IPS DF 4.7 (cell line): ENCODE data around the gene ACTN1.
"Not testable (repeated sequence)": the region's sequence is repeated elsewhere in the genome, so short reads cannot be mapped to it uniquely, and the experiment has no call there.

Experiments used
- DNase-seq: peaks from one replicate; pipeline ENCODE4 v3.0.0-alpha.2; 2013; ENCODE audit warnings: low spot score; ENCODE audit errors: extremely low read depth

The ACTN1 gene

GRCh38 chr14:68979021-68979721 is at the start of gene ACTN1:
Gene ACTN1 (minus strand): TSS chr14:68979302. CDS start chr14:68979056, 246 bp downstream.
- DNase-seq: peak; percentile 69

- no peak for DNase-seq
Observed at GRCh38 chr14:69027242-69027913, 48.3 kb upstream of the ACTN1 start.

DNA sequence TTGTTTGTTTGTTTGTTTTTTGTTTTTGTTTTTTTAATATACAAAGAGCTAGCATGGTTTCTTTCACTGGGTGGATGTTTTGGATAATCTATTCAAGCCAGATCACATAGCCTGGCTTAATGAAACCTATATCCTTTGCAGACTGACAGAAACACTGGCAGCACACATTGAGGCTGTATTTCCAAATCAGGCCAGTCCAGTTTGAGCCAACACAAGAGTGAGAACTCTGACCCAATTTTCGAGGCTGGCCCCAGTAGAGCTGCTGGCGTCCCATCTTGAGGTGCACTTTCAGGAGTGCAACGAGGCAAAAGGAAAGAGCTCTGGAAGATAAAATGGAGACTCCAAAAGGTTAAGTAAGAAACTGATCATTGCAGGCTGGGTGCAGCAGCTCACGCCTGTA is 43.9 kb upstream of the ACTN1 start:
- DNase-seq: no peak

GRCh38 chr14:69022093-69022492 is 43.0 kb upstream of the ACTN1 start:
- not testable (repeated sequence) for DNase-seq

DNA sequence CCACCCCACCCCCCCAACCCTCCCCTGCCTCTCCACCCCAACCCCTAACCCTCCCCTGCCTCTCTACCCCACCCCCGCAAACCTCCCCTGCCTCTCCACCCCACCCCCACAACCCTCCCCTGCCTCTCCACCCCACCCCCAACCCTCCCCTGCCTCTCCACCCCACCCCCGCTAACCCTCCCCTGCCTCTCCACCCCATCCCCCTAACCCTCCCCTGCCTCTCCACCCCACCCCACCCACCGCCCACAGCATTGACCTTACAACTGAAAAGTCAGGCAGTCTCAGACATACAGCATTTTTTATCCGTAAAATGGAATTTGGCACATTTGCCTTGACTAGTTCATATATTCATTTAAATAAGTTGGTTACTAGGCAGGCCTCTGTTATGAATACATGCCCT is 38.6 kb upstream of the ACTN1 start:
- no peak for DNase-seq

DNA sequence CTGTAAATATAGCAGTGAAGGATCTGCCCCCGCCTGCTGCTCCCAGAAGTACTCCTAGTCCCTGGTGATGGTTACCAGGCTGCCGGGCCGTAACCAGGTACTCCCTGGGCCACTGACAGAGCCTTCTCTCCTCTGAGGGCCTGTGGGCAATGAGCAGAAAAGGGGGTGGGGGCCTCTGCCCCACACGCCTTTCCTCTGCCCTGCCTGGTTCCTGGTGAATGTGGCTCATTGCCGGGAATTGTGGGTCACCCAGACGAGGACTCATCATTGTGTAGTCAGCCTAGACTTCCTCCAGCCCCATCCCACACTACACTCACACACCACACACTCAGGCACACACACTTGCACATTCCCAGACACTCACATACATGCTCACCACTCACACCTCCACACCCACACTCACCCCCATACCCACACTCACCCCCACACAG is 35.7 kb upstream of the ACTN1 start:
- no peak for DNase-seq

DNA sequence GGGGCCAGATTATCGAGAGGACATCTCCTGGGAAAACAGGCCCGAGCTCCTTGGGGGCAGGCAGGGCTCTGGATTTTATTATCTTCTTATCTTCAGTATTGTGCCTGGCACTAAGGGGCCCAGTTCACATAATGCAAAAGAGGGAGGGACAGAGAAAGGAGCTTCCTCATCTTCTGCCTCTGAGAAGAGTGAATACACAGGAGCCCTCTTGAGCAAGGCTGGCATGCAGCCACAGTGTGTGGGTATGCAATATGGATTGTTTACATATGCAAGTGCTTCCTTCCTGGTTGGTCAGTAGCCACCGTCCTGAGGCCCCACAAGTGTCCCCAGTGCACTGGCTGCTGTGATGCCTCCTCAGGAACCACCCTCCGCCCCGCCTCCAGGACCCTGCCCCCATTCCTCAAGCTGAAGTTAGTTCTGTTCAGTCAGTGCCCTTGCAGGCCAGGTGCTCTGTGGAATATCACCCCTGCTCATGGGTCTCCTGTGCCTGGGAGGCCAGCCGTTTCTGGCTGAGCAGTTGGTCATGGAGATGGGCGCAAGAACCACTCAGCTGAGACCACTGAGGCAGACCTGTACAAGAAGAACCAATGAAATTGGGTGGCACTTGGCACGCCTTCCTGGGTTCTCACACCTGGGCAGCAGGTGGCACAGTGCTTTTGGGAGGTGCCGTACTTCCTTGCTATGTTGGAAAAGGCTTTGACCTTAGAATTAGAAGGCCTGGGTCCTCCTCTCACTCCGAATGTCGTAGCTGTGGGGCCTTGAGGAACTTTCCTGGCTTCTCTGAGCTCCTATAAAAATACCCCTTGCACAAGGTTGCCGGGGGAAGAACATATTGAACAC is 35.1 kb upstream of the ACTN1 start:
- DNase-seq: no peak

DNA sequence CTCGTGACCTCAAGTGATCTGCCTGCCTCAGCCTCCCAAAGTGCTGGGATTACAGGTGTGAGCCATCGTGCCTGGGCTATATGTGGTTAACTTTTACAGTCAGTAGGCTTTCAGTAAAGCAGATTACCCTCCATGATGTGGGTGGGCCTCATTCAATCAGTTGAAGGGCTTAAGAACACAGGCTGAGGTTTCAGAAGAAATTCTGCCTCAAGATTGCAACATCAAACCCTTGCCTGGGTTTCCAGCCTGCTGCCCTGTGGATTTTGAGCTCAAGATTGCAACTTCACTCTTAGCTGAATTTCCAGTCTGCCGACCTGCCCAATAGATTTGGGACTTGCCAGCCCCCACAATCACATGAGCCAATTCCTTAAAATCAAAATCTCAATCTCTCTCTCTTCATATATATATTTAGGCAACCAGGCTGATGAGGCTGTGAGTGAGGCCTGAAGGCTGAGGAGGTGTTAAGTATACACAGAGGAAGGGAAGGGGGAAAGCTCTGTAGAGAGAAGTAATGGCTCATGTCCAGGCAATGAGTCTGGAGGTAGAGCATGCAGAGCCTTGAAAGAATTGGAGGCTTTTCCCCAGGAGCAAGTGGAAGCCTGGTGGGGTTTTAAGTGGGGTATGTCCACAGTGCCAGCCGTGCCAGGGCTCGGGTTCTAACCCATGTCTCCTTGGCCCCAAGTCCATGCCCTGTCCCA is 33.3 kb upstream of the ACTN1 start:
- no peak for DNase-seq

DNA sequence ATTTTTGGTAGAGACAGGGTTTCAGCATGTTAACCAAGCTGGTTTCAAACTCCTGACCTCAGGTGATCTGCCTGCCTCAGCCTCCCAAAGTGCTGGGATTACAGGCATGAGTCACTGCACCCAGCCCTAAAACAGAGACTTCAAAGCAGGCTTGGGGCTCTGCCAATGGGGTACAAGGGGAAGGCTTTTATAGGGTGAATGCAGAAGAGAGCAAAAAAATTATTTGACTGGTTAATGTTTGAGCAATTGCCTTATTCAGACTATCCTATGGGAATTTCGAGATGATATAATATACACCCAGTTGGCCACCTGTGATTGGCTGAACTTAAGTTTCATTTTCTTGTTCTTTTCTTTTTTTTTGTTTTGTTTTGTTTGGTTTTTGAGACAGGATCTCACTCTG is 31.5 kb upstream of the ACTN1 start:
- DNase-seq: no peak

DNA sequence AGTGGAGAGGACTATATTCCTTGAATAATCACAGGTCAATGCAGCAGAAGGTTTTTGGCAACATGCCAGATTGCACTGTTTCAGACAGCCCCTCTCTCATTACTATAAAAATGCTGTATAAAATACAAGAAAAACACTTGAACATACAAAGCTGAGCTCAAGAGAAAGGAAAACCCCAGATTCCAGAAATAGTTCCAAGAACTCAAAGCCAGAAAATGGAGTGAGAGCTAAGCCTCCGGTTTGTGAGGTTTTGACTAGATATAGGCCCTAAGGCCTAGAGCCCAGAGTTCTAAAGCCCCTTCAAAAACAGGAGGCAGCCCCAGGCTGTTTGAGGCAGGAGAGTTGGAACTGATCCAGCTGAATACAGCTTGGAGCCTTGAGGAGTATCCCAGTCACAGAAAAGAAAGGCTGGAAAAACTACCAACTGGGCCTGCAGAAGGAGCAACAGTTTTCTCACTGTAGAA is 29.4 kb upstream of the ACTN1 start:
- DNase-seq: no peak

DNA sequence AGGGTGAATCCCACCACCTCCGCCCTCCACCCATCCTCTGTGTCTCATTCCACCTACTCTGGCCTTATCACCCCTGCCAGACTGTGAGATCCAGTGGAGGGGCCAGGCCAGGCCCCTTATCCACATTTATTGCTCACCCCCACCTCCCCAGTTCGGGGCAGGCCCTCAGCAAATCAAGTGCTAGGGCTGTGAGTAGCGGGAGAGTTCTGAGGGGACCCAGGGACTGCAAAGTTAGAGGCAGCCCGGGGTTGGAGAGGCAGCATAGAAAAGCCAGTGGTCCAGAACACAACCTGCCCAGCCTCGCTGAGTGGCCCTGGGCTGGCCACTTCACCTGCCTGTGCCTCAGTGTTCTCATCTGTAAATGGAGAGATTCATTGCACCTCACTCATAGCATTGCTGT is 27.2 kb upstream of the ACTN1 start:
- no peak for DNase-seq

GRCh38 chr14:69005432-69006148 is 26.5 kb upstream of the ACTN1 start:
- DNase-seq: no peak

GRCh38 chr14:69004731-69005431 is 25.8 kb upstream of the ACTN1 start:
- no peak for DNase-seq

GRCh38 chr14:69003626-69004025 is 24.5 kb upstream of the ACTN1 start:
- no peak for DNase-seq

GRCh38 chr14:69002069-69002468 is 23.0 kb upstream of the ACTN1 start:
- DNase-seq: no peak

GRCh38 chr14:69001375-69001774 is 22.3 kb upstream of the ACTN1 start:
- no peak for DNase-seq

DNA sequence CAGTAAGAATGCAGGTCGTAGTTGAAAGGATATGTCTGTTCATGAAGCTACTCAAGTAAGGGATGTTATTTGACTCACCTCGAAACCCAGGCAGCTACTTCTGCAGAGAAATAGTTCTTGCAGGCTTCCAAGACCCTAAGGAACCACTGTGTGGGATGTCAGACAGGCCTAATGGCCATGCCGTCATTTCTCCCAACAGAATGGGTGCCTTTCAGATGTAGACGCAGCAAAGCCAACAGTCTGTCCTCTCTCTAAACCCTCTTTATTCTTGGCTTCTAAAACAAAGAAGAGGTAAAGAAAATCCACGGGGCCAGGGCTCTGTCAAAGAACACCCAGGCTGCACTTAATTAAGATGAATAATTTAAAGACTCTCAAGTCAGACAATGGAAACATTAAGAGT is 19.0 kb upstream of the ACTN1 start:
- DNase-seq: no peak

DNA sequence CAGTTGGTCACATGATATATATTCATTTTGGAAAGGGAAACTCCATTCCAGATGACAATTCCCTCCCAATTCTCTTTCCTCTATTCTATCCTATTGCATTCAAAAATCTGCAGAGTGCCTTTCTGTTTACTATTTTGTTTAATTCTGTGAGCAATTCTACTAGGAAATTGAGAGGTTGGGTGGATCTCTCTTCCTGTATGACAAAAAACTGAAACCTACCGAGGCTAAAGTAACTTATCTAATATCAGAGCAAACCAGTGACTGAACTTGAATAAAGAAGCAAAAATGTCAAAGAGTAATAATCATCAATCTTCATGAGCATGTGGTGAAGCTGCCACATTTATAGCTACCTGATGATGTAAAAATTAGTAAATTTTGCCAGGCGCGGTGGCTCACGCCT is 16.6 kb upstream of the ACTN1 start:
- DNase-seq: no peak

GRCh38 chr14:68994056-68994455 is 15.0 kb upstream of the ACTN1 start:
- DNase-seq: no peak

GRCh38 chr14:68987653-68988036 is 8.5 kb upstream of the ACTN1 start:
- no peak for DNase-seq
